Activated T-helper 2 cell treated with anti-CD3 and anti-CD28 coated beads, Interferon-gamma antibody, Interleukin-2, Interleukin-4, amounts not matched to agents 10 μg/mL and 5 μg/mL and 100 μg/mL, durations not matched to agents 14 hours and 24 hours and 36 hours (primary cell): ENCODE results near the gene NR2C2. TPM values are rescaled to one million over a fixed set of nuclear protein-coding genes. Genes with fewer than 3 reads are reported as not detected.
"Not testable (repeated sequence)": the region's sequence is repeated elsewhere in the genome, so short reads cannot be mapped to it uniquely, and the experiment has no call there.

Source experiments
- DNase-seq: peaks from one replicate; pipeline ENCODE4 v3.0.0; 2021; ENCODE audit warnings: low spot score
- H3K27ac Mint-ChIP-seq: one replicate; pipeline ENCODE4 v1.8.0; 2021; ENCODE audit warnings: mixed read lengths
- H3K27me3 Mint-ChIP-seq: one replicate; pipeline ENCODE4 v1.8.0; 2021; ENCODE audit warnings: low read depth, mixed read lengths
- H3K36me3 Mint-ChIP-seq: one replicate; pipeline ENCODE4 v1.8.0; 2021; ENCODE audit warnings: low read depth, mixed read lengths
- H3K4me1 Mint-ChIP-seq: one replicate; pipeline ENCODE4 v1.8.0; 2021; ENCODE audit warnings: low read depth, mixed read lengths
- H3K4me3 Mint-ChIP-seq: one replicate; pipeline ENCODE4 v1.8.0; 2021; ENCODE audit warnings: low read depth, mild to moderate bottlenecking, moderate library complexity, mixed read lengths
- H3K9me3 Mint-ChIP-seq: one replicate; pipeline ENCODE4 v1.8.0; 2021; ENCODE audit warnings: mixed read lengths
- intact Hi-C: fragments of 100-400 bp; cut with micrococcal nuclease; formaldehyde crosslinking; loops from one replicate; pipeline ENCODE4 v1.15.1; 2023
- total RNA-seq: library from RNA; stranded (reverse); gene quantifications from 2 replicates; pipeline ENCODE4 v1.2.3, GENCODE V29; 2022

The NR2C2 gene
- total RNA-seq, 1 donor from 2014 or later: 48.3 TPM

DNA sequence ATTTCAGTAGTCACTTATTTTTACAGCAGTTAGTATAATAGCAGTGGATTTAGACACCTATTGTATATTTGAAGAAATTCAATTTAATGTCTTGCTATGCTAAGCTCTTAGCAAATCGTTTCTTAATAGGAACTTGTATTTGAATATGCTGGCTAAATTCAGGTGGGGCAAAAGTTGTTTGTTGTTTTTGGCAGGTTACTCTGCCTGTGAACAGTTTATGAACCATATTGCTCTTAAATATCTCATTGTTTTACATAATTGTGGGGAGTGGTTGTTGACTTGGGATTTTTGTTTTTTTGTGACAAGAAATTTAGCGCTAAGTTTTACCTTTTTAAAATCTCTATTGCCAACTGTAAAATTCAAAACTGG is 43.4 kb downstream of the NR2C2 start:
- Mint-ChIP-seq H3K9me3 (no peaks in the 10 kb centered on the region), H3K36me3 (peaks cover 2% of the 10 kb centered on the region), H3K4me3 (no peak overlapping the region), H3K27ac (no peak overlapping the region), H3K4me1 (peaks cover 24% of the 10 kb centered on the region), H3K27me3 (no peaks in the 10 kb centered on the region)
- no peak for DNase-seq
- intact Hi-C loops: no loop called here

DNA sequence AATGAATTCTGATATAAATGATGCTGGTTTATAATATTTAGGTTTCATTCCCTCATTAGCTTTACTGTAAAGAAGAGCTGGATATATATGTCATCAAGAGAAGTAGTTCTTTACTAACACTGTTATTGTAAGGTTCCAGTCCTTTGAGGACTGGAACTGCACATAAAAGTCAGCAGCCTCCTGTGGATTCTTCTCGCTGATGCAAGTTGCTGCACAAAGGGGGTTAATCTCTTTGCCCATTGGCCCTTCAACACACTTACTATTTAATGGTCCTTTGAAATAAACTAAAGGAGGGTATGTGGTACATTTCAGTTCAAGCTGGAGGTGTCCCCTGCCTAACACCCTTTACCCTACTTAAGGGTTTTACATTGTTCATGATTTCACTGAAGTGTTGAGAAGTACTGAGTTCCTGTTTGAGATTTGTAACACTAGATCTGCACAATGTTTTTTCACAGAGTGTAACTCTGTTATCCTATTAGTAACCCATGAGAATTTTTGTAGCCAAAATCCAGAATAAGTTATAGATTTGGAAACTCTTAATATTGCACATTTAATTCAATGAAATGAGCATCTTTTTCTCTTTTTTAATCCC is 43.9 kb downstream of the NR2C2 start:
- H3K9me3 Mint-ChIP-seq: no peaks in the 10 kb centered on the region
- H3K36me3 Mint-ChIP-seq: peaks cover 2% of the 10 kb centered on the region
- H3K4me1 Mint-ChIP-seq: peaks cover 21% of the 10 kb centered on the region
- no peaks in the 10 kb centered on the region for H3K27me3 Mint-ChIP-seq
- intact Hi-C loops: no loop called here
- H3K4me3 Mint-ChIP-seq: no peak overlapping the region
- no peak for DNase-seq
- H3K27ac Mint-ChIP-seq: no peak overlapping the region

DNA sequence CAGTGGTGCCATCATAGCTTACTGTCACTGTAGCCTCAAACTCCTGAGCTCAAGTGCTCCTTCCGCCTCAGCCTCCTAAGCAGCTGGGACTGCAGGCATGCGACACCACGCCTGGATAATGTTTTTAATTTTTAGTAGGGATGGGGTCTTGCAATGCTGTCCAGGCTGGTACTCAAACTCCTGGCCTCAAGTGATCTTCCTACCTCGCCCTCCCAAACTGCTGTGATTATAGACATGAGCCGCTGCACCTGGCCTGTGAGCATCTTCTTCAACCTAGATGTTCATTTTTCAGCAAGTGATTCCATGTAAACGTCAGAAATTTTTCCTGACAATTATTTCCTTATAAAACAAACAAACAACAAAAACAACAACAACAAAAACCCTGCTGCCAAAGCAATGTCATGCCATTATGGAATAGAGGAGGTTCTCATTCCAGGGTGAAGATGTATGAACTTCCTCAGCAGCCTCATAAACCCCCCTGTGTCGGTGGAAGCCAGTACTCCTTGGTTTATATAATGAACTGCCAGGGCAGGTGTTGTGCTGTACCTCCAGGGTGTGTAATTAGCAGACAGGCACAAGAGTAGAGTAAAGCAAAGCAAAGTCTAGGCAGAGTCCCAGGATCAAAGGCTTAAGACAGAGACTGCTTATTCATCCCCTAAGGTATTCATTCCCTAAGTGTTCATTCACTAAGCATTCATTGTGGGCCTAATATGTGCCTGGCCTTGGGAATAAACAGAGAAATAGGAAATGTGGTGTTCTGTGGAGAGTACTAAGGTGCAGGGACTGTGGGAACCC is 44.6 kb downstream of the NR2C2 start:
- intact Hi-C loops: no loop called here
- no peak for DNase-seq
- no peak overlapping the region for H3K27ac Mint-ChIP-seq
- H3K9me3 Mint-ChIP-seq: no peaks in the 10 kb centered on the region
- H3K27me3 Mint-ChIP-seq: no peaks in the 10 kb centered on the region
- no peak overlapping the region for H3K4me3 Mint-ChIP-seq
- peaks cover 17% of the 10 kb centered on the region for H3K4me1 Mint-ChIP-seq
- H3K36me3 Mint-ChIP-seq: peaks cover 2% of the 10 kb centered on the region

DNA sequence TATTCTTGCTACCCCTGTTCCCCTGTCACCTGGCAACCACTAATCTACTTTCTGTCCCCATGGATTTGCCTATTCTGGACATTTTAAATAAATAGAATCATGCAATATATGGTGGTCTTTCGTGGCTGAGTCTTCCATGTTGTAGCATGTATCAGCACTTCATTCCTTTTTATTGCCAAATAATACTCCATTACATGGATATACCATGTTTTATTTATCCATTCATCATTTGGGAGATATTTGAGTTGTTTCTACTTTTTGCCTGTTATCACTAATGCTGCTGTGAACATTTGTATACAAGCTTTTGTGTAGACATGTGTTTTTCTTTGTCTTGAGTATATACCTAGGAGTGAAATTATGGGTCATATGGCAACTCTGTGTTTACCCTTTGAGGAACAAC is 50.6 kb downstream of the NR2C2 start:
- Mint-ChIP-seq H3K27ac (no peak overlapping the region), H3K4me3 (no peak overlapping the region), H3K9me3 (peaks cover 4% of the 10 kb centered on the region), H3K27me3 (no peaks in the 10 kb centered on the region), H3K4me1 (peaks cover 7% of the 10 kb centered on the region), H3K36me3 (peaks cover 34% of the 10 kb centered on the region)
- intact Hi-C loops: no loop called here
- DNase-seq: no peak

DNA sequence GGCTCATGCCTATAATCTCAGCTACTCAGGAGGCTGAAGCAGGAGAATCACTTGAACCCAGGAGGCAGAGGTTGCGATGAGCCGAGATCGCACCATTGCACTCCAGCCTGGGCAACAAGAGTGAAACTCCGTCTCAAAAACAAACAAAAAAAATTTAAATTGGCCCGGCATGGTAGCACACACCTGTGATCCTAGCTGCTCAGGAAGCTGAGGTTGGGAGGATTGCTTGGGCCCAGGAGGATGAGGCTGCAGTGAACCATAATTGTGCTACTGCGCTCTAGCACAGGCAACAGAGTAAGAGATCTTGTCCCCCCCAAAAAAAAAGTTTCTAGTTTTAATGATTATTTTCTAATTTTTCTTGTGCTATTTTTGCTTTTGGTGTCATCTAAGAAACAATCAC is 51.8 kb downstream of the NR2C2 start:
- H3K9me3 Mint-ChIP-seq, H3K27ac Mint-ChIP-seq, intact Hi-C loops, H3K4me1 Mint-ChIP-seq, DNase-seq, H3K27me3 Mint-ChIP-seq, H3K4me3 Mint-ChIP-seq: not testable (repeated sequence)
- peaks cover 43% of the 10 kb centered on the region for H3K36me3 Mint-ChIP-seq

DNA sequence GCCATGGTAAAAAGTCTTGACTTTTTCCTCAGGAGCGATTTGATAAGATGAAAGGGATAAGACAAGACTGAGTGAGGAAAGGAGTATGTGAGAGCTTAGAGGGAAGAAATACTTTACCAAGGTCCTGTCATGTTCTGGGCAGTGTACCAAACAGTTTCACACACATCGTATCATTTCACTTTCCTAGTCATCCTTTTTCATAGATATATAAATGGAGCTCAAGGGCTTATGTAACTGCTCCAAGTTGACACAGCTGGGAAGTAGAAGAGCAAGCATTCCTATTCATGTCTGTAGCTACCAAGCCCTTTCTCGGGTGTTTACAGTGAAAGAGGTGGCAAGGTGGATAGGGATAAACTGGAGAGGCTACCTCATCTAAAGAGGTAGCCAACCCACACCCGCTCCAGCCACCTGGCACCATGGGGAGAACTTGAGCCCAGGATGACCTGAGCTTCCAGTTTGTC is 60.3 kb downstream of the NR2C2 start:
- DNase-seq: no peak
- Mint-ChIP-seq H3K4me1 (peaks cover 8% of the 10 kb centered on the region), H3K9me3 (no peaks in the 10 kb centered on the region), H3K27ac (no peak overlapping the region), H3K4me3 (no peak overlapping the region), H3K36me3 (peaks cover 45% of the 10 kb centered on the region), H3K27me3 (no peaks in the 10 kb centered on the region)
- intact Hi-C loops: no loop called here

DNA sequence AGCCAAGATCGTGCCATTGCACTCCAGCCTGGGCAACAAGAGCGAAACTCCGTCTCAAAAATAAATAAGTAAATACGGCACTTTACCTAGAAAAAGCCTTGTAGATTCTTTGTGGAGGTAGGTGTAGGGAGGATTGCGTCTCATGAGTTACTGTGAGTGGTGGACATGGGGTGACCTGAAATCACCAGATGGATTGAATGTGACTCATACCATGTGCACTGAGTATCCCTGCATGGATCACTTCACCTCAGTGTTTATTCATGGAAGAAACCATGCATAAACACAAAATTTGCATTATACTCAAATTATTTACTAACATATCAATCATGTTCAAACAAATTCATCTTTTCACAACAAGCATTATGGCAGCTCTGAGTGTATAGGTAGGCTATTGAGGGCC is 61.8 kb downstream of the NR2C2 start:
- DNase-seq: no peak
- intact Hi-C loops: no loop called here
- Mint-ChIP-seq H3K4me3 (no peak overlapping the region), H3K27me3 (no peaks in the 10 kb centered on the region), H3K36me3 (peaks cover 47% of the 10 kb centered on the region), H3K27ac (no peak overlapping the region), H3K9me3 (no peaks in the 10 kb centered on the region), H3K4me1 (peaks cover 10% of the 10 kb centered on the region)

DNA sequence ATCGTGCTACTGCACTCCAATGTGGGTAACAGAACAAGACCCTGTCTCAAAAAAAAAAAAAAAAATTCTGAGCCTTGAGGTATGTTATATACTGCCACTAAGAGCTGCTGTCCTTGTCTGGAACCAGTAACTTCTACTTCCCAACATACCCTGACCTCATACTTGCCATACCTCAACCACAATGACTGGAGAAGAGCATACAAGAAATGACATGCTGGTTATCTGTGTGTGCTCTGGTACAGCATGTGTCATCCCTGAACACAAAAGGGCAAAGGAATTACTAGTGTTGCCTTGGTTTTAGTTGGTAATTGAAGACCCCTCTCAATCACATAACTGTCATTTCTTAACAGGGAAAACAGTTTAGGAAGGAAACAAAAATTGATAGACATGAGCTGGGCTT is 63.3 kb downstream of the NR2C2 start:
- Mint-ChIP-seq H3K36me3 (peaks cover 53% of the 10 kb centered on the region), H3K4me1 (peaks cover 10% of the 10 kb centered on the region), H3K27ac (peak overlapping the region; percentile 76), H3K27me3 (no peaks in the 10 kb centered on the region), H3K9me3 (no peaks in the 10 kb centered on the region), H3K4me3 (no peak overlapping the region)
- intact Hi-C loops: no loop called here
- DNase-seq: no peak

DNA sequence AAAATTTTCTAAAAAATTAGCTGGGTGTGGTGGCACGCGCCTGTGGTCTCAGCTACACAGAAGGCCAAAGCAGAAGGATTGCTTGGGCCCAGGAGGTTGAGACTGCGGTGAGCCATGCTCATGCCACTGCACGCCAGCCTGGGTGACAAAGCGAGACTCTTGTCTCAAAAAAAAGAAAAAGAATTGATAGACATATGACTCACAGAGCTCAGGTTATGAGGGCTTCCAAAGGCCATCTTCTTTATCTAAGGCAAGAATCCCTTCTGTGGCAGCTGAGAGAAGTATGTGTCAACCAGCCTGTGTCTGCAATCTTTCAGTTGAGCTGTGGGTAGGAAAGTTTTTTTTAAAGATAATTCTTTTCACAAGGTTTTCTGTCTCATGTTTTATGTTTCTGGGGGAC is 63.8 kb downstream of the NR2C2 start:
- H3K9me3 Mint-ChIP-seq: no peaks in the 10 kb centered on the region

DNA sequence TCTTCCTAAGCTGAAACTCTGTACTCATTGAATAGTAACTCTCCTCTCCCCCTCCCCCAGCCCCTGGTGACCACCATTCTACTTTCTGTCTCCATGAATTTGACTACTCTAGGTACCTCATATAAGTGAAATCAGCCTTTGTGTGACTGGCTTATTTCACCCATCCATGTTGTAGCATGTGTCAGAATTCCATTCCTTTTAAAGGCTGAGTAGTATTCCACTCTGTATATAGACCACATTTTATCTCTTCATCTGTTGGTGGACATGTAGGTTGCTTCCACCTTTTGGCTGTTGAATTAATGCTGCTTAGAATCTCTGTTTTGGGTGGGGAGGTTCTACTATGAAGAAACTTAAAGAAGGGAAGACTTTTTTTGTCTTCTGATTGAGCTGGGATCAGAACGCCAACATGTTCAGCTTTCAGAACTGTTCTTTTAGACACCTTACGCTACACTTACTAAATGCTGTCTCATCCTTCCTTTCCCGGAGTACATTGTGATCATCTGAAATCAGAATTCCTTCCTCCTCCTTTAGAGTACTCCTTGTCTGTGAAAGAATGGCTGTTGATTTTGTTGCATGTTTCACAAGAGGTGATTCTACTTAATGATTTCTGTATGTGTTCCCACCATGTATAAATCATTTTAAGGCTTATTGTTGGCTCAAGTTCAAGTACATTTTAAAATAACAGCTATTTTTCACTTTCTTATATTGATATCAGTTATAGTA is 67.4 kb downstream of the NR2C2 start:
- no peak overlapping the region for H3K27ac Mint-ChIP-seq
- H3K4me1 Mint-ChIP-seq: peaks cover 10% of the 10 kb centered on the region
- H3K4me3 Mint-ChIP-seq: no peak overlapping the region
- no peaks in the 10 kb centered on the region for H3K9me3 Mint-ChIP-seq
- intact Hi-C loops: no loop called here
- peaks cover 75% of the 10 kb centered on the region for H3K36me3 Mint-ChIP-seq
- DNase-seq: no peak
- no peaks in the 10 kb centered on the region for H3K27me3 Mint-ChIP-seq

More for the DNA sequence above, 63.8 kb downstream of the NR2C2 start:
- no peak for DNase-seq
- H3K4me1 Mint-ChIP-seq: peaks cover 10% of the 10 kb centered on the region
- H3K36me3 Mint-ChIP-seq: peaks cover 57% of the 10 kb centered on the region
- H3K27me3 Mint-ChIP-seq: no peaks in the 10 kb centered on the region
- H3K4me3 Mint-ChIP-seq: no peak overlapping the region
- peak overlapping the region; percentile 76 for H3K27ac Mint-ChIP-seq
- intact Hi-C loops: no loop called here

DNA sequence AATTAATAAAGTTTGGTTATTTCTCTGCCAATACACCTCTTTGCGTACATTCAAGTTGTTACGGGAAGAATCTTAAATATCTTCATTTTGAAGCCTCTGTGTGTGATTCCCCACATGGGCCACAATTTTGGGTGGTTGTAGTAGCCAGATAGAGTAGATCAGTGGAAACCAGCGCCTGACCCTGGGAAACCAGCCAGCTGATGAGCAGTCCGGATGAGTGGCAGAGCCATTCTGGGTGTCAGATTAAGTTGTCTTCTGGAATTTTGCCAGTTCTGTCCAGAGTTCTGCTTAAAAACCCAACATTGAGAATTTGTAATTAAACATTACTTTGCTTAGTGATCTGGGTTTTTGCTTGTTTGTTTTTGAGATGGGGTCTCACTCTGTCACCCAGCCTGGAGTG is 68.1 kb downstream of the NR2C2 start:
- Mint-ChIP-seq H3K4me1 (peaks cover 10% of the 10 kb centered on the region), H3K27ac (no peak overlapping the region), H3K9me3 (no peaks in the 10 kb centered on the region), H3K27me3 (no peaks in the 10 kb centered on the region), H3K36me3 (peaks cover 78% of the 10 kb centered on the region), H3K4me3 (no peak overlapping the region)
- intact Hi-C loops: no loop called here
- DNase-seq: no peak

DNA sequence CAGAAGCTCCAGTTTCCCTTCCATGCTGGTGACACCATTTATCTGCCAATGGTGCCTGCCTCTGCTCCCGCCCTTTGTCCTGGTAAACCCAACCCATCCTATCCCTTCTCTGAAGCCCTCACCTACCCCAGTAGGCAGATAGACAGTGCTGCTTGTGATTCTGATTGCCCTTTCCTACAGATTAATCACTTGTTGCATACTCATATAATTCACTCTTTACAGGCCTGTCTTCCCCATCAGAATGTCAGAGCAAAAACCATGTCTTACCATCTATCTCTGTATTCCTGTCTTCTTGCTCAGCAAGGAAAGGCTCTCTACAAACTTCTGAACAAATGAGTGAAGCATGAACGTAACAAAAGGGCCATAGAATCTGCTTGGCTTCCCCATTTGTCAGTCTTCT is 69.8 kb downstream of the NR2C2 start:
- Mint-ChIP-seq H3K4me1 (peaks cover 2% of the 10 kb centered on the region), H3K36me3 (peaks cover 86% of the 10 kb centered on the region), H3K4me3 (no peak overlapping the region), H3K27me3 (no peaks in the 10 kb centered on the region), H3K9me3 (no peaks in the 10 kb centered on the region), H3K27ac (no peak overlapping the region)
- DNase-seq: no peak
- intact Hi-C loops: no loop called here

DNA sequence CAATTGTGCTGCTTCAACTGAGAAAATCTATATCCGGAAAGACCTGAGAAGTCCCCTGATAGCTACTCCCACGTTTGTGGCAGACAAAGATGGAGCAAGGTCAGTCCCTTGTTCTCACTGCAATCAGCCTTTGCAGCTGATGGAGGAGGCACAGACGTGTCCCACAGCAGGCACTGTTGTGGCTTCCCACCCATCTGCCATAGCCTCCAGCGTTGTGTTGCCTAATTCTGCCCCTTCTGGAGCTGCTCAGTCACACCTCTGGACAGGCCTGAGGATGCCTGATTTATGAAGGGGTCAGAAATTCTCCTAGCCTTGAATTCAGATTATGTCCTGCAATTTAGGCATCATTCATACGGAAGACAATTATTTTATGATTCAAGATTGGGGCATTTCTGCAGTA is 75.9 kb downstream of the NR2C2 start:
- Mint-ChIP-seq H3K27ac (no peak overlapping the region), H3K4me1 (no peaks in the 10 kb centered on the region), H3K9me3 (no peaks in the 10 kb centered on the region), H3K4me3 (no peak overlapping the region), H3K36me3 (peaks cover 65% of the 10 kb centered on the region), H3K27me3 (no peaks in the 10 kb centered on the region)
- DNase-seq: no peak
- intact Hi-C loops: no loop called here
